ENCODE results near the gene UBN2.
"Not testable (repeated sequence)": the region's sequence is repeated elsewhere in the genome, so short reads cannot be mapped to it uniquely, and the experiment has no call there.

The UBN2 gene

GRCh38 chr7:139192014-139192706 is 38.9 kb upstream of the UBN2 start:
- DNase-seq (ENCODE audit: low read depth), result no peak
- H3K4me3 ChIP-seq (ENCODE audit: low read length), result no peak overlapping the region
- no peak for TF ChIP-seq CTCF (conservative IDR thresholded peaks at IDR 0.05; ENCODE audit: low read length)

- DNase-seq (ENCODE audit: low read depth), result no peak
- H3K4me3 ChIP-seq (ENCODE audit: low read length), result no peak overlapping the region
- no peak for TF ChIP-seq CTCF (conservative IDR thresholded peaks at IDR 0.05; ENCODE audit: low read length)
Observed at GRCh38 chr7:139200382-139200781, 30.7 kb upstream of the UBN2 start.

- no peak overlapping the region for H3K4me3 ChIP-seq (ENCODE audit: low read length)
- no peak for TF ChIP-seq CTCF (conservative IDR thresholded peaks at IDR 0.05; ENCODE audit: low read length)
- DNase-seq (ENCODE audit: low read depth), result no peak
Observed at GRCh38 chr7:139203992-139204391, 27.0 kb upstream of the UBN2 start.

GRCh38 chr7:139205843-139206242 is 25.2 kb upstream of the UBN2 start:
- no peak for TF ChIP-seq CTCF (conservative IDR thresholded peaks at IDR 0.05; ENCODE audit: low read length)
- no peak overlapping the region for H3K4me3 ChIP-seq (ENCODE audit: low read length)
- no peak for DNase-seq (ENCODE audit: low read depth)

- no peak for TF ChIP-seq CTCF (conservative IDR thresholded peaks at IDR 0.05; ENCODE audit: low read length)
- no peak for DNase-seq (ENCODE audit: low read depth)
- no peak overlapping the region for H3K4me3 ChIP-seq (ENCODE audit: low read length)
Observed at GRCh38 chr7:139212133-139212532, 18.9 kb upstream of the UBN2 start.

GRCh38 chr7:139213489-139213888 is 17.5 kb upstream of the UBN2 start:
- not testable (repeated sequence) for H3K4me3 ChIP-seq (ENCODE audit: low read length); DNase-seq (ENCODE audit: low read depth)

- TF ChIP-seq CTCF (conservative IDR thresholded peaks at IDR 0.05; ENCODE audit: low read length), result no peak
- no peak overlapping the region for H3K4me3 ChIP-seq (ENCODE audit: low read length)
- no peak for DNase-seq (ENCODE audit: low read depth)
Observed at GRCh38 chr7:139218173-139218572, 12.9 kb upstream of the UBN2 start.

GRCh38 chr7:139224219-139224618 is 6.8 kb upstream of the UBN2 start:
- H3K4me3 ChIP-seq (ENCODE audit: low read length), result no peak overlapping the region
- TF ChIP-seq CTCF (conservative IDR thresholded peaks at IDR 0.05; ENCODE audit: low read length), result no peak
- no peak for DNase-seq (ENCODE audit: low read depth)

- H3K4me3 ChIP-seq (ENCODE audit: low read length); DNase-seq (ENCODE audit: low read depth): not testable (repeated sequence)
Observed at GRCh38 chr7:139224836-139225235, 6.2 kb upstream of the UBN2 start.

GRCh38 chr7:139225286-139226157 is 5.5 kb upstream of the UBN2 start:
- H3K4me3 ChIP-seq (ENCODE audit: low read length); DNase-seq (ENCODE audit: low read depth): not testable (repeated sequence)
